NK-92 treated with Interleukin-12 subunit alpha and Interleukin-12 subunit beta, amount 100 ng/mL, for 24 hours (cell line): ENCODE measurements around the gene SELENOO.

ENCODE experiments used
- DNase-seq: peaks from one replicate; lab custom pipeline; 2025; lab: John Stamatoyannopoulos, UW

Gene SELENOO

DNA sequence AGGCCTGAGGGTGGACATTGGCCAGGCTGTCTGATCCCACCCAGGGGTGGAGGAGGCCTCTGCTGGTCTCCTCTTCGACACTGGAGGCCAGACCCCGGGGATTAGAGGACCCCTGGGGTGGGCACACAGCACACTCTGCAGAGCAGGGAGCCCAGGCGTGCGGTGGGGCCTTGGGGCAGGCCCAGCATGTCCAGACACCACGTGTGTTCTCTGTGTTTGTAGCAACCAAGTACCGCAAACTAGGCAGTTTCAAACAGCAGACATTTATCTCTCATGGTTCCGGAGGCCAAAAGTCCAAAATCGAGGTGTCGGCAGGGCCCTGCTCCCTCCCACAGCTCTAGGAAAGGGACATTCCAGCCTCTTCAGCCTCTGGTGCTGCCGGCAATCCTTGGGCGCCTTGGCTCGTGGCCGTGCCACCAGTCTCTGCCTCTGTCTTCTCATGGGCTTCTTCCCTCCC, 28.8 kb upstream of the SELENOO start:
- no peak for DNase-seq

DNA sequence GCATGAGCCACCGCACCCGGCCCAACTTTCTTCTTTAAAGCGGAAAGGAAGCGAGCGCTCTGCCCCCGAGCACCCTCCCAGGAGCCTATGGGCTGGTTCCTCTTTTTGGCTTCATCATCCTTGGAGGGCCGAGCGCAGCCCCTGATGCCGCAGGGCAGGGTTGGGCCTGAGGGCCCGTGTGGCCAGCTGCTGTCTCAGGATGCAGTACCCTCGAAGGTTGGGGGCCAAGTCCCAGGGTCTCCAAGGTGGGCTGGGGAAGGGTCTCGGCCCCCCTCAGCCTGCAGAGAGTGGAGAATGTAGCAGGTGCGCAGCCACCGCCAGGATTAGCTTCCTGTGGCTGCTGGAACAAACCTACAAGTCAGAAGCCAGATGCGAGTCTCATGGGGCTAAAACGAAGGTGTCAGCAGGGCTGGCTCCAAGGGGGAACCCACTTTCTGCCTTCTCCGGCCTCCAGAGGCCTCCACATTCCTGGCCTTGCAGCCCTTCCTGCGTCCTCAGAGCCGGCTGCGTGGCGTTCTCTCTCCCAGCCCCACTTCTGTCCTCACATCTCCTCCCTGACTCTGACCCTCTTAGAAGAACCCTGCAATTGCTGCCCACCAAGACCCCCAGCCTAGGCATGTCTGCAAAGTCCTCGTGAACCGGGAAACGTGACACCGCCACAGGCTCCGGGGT, 27.4 kb upstream of the SELENOO start:
- no peak for DNase-seq

DNA sequence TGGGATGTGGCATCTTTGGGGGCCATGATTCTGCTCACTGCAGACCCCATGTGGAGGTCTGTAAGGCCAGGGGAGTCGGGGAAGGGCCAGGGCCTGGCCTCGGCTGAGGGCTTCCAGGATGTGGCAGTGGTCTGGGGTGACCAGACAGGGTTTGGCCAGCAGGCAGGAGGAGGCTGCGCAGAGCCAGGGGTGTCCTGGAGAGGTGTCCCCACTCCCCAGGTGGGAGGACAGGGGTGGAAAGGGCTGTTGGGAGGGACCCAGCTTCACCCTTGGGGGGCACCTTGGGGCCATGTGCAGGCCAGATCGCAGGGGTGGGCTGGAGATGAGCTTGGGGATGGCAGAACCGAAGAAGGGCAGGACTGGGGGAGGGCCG, 26.8 kb upstream of the SELENOO start:
- DNase-seq = no peak

DNA sequence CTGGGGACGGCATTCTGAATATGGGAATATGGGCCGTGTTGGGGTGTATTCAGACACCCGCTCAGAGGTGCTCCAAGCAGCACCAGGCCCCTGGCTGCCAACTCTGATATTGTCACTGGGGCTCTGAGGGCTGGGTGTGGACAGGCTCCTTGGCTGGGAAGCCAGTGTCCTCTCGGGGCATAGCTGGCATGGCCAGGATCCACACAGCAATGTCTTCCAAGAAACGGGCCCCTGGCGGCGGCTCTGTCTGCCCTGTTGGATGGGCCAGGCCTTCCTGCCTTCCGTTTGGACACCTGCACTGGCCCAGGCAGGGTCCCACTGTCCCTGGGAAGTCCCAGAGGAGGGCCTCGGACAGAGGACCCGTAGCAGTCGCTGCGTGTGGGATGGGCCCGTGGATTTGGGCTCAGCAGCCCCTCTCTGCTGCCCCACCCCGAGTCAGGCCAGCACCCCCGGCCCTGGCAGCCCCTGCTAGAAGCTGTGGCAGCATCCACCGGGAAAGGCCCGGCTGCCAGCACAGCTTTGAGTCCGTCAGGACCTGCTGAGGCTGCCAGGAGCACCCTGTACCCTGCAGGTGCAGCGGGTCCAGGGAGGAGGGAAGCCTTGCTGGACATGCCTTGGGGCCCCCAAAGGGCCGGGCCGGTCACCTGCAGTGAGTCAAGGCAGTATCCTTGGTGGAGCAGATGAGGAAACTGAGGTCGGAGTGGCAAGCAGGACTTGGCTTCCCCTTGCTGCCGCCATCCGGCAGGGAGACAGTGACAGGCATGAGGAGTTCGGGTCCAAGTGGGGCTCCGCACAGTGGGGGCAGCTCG, 26.2 kb upstream of the SELENOO start:
- DNase-seq = no peak

DNA sequence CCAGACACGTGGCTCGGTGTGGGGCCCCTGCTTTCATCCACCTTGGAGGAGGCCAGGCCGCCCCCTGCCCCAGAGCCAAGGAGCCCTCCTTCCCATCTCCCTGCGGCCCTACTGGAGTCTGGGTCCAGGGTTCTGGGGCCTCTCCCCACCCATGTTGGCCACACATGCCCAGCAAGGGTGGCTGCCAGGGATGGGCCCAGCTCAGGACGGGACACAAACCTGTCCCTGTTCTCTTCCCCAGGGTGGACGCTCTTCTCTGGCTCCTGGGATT, 25.7 kb upstream of the SELENOO start:
- no peak for DNase-seq

DNA sequence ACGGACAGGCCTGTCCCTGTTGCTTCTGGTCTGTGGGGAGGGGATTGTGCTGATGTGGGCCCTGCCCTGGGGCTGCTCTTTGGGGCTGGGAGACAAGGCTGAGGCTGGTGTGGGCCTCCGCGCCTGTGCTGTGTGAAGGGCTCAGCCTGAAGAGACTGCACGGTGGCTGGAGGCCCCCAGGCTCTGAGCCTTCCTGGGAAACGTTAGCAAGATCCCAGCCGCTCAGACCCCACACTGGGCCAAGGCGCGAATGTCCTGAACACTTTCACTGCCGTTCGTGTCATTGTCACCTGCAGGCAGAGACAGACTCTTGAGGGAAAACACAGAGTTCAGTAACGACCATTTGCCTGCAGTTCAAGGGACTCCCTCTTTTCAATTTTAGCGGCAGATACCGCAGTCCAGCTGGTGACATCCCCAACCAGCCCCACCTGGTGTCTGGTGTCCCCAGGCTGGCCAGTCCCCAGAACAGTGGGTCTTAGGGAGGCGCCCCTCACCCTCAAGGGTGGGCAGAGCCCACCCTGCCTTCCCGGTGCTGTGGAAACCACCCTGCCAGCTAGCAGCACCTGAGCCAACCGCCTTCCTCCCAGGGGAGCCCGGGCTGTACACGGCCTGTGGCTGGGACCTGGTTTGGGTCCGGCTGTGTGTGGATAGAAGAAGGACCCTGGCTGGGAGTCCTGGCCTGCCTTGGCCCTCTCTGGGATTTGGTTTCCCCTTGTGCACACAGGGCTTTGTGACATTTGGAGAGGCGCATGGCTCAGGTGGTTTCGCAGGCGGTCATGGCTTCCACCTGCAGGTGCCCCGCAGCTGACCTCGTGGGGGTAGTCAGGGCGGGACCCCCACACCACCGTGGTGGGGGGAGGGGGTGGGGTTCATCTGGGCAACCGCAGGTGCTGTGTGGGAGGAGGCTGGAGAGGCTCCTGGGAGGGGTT, 24.6 kb upstream of the SELENOO start:
- DNase-seq = no peak

DNA sequence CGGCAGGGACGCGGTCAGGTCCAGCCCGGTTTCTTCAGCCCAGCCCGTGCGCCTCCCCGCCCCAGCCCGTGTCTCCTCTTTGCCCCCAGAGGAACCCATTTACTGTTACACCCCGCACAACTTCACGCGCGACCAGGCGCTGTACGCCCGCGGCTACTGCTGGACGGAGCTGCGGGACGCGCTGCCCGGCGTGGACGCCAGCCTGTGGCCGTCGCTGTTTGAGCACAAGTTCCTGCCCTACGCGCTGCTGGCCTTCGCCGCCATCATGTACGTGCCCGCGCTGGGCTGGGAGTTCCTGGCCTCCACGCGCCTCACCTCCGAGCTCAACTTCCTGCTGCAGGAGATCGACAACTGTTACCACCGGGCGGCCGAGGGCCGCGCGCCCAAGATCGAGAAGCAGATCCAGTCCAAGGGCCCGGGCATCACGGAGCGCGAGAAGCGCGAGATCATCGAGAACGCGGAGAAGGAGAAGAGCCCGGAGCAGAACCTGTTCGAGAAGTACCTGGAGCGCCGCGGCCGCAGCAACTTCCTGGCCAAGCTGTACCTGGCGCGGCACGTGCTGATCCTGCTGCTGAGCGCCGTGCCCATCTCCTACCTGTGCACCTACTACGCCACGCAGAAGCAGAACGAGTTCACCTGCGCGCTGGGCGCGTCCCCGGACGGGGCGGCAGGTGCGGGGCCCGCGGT, 23.8 kb upstream of the SELENOO start:
- no peak for DNase-seq

DNA sequence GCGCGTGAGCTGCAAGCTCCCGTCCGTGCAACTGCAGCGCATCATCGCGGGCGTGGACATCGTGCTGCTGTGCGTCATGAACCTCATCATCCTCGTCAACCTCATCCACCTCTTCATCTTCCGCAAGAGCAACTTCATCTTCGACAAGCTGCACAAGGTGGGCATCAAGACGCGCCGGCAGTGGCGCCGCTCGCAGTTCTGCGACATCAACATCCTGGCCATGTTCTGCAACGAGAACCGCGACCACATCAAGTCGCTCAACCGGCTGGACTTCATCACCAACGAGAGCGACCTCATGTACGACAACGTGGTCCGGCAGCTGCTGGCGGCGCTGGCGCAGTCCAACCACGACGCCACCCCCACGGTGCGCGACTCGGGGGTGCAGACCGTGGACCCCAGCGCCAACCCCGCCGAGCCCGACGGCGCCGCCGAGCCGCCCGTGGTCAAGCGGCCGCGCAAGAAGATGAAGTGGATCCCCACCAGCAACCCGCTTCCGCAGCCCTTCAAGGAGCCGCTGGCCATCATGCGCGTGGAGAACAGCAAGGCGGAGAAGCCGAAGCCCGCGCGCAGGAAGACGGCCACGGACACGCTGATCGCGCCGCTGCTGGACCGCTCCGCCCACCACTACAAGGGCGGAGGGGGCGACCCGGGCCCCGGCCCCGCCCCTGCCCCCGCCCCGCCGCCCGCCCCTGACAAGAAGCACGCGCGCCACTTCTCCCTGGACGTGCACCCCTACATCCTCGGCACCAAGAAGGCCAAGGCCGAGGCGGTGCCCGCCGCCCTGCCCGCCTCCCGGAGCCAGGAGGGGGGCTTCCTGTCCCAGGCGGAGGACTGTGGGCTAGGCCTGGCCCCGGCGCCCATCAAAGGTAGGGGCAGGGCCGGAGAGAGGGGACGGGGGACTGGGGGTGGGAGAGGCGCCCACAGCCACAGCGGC, 23.0 kb upstream of the SELENOO start:
- DNase-seq = no peak

DNA sequence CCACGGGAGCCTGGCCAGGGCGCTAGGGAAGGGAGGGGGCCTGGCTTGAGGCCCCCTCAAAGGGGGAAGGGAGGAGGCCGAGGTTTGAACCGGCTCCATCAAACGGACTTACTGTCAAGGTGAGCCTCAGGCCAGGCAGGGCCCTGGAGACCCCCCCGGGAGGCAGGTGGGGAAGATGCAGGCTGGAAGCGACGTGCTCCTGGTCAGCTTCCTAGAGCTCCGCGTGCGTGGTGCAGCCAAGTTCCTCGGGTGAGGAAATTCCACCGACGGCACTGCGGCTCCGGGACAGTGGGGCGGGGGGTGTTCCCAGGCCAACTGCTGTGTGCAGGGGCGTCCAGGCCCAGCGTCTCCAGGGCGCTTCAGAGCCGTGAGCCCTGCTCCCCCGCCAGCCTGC, 22.3 kb upstream of the SELENOO start:
- no peak for DNase-seq

DNA sequence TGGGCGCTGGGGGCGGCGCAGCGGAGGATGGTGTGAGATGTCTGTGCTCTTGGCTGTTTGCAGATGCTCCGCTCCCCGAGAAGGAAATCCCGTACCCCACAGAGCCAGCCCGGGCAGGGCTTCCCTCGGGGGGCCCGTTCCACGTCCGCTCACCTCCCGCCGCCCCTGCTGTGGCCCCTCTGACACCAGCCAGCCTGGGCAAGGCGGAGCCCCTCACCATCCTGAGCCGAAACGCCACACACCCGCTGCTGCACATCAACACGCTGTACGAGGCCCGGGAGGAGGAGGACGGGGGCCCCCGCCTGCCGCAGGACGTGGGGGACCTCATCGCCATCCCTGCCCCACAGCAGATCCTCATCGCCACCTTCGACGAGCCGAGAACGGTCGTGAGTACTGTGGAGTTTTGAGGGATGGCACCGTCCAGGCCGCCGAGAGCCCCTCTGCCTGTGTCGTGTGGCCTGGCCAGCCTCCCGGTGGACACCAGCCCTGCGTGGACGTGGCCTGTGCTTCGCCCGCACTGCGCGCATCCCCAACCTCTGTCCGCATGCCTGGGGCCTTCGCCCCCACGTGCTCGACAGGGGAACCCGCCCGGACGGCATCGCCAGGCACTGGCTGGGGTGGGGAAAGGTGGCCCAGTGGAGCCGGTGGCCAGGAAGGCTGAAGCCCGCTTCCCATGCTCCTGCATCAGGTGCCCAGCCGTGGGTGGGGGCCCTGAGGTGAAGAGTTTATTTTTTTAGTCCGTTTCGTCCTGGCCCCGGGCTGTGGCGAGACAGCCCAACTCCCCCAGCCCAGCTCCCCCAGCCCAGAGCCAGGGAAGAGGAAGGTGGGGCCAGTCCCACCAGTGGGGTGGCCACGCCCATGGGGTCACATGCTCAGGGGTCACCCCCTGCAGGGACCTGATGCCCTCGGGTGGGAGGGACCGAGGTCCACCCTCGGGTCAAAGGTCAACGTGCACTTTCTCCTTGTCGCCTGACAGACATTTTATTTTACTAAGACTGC, 21.6 kb upstream of the SELENOO start:
- DNase-seq = no peak

DNA sequence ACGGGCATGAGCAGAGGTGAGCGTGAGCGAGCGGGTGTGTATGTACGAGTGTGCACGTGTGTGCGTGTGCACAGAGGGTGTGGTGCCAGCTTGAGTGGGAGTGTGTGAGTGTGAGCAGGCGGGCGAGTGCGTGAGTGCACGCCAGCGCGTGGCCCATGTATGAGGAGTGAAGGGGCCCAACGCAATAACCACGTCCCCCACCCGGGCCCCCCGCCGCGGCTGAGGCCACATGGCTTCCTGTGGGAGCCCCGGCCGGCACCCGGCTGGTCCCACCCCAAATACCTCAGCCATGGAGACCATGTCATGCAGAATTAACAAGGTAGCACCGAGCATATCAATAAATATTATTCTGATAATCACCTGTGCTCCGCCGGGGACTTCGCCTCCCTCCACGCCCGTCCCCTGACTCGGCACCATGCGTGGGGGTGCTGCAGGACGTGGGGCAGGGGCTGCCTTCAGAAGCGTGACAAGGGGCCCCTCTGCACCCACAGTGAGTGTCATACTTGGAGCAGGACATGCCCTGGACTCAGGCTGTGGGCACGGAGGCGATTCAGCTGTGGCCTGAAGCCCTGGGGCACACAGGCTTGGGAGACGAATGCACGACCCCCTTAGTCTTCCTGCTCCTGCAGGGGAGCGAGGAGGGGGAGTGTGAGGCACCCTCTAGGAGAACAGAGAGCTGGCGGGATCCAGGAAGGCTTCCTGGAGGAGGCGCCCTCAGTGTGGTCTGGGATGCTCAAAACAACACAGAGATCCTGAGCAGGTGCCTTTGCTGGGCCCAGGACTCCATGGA, 20.7 kb upstream of the SELENOO start:
- no peak for DNase-seq

DNA sequence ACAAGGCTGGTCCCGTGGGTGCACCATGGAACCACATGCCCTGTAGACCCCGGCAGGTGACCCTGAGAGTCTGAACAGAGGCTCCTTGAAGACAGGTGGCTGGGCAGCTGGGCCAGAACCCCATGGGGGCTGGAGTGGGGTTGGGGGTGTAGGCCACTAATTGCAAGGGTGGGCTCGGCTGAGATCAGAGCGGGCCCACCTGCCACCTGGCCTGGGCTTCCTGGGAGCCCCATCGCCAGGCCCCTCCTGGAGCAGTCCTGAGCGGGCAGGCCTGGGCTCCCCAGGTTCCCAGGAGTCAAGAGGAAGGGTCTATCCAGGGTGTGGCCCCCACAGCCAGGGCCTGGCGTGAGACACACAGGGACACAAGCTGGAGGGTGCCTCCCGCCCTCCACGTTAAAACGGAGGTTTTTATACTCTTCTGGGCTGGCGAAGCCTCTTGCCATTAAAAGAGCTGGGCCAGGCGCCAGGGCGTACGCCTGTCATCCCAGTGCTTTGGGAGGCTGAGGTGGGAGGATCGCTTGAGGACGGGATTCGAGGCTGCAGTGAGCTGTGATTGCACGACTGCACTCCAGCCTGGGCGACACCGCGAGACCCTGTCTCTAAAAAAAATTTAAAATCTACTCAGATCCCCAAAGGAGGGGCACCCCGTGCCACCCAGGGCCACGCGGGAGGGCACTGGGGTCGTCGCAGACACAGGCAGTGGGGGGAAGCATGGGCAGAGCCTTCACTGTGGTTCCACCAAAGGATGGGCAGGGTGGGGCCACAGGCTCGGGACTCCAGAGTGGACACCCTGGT, 19.9 kb upstream of the SELENOO start:
- DNase-seq = no peak

DNA sequence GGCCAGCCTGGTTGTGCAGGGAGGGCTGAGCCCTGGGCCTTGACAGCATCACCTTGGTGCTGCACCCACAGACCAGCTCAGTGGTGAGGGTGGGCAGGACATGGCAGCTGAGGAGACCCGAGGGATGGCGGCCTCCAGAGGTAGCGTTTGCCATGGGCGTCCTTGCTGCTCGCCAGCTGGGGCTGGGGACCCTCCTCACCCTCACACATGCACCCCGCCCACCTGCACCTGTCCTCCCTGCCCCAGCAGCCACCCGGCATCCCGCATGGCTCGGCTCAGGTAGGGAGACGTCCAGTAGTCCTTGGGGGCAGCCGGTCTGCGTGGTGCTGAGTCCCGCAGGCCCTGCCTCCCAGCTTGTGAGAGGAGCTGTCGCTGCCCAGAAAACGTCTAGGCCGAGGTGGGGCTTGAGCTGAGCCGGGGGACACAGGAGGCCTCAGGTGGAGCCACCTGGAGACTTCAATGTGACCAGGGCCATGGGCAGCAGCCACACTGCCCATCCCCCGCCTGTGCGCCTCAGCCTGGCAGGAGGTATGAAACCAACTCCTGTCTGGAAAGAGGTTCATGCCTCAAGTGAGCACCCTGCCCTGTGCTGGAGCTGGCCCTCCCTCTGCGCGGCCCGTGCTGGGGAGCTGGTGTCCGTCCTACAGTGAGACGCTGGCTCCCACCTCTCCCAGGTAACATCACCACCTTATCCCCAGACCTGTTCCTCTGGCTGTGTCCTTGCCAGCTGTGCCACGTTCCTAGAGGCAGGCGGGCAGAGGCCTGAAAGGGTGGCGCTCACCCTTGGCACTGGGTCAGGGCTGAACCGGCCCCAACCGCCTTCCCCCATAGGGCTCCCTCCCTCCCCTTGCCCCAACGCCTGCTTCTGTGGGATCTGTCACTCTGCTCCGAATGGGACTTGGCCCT, 18.4 kb upstream of the SELENOO start:
- DNase-seq = no peak

DNA sequence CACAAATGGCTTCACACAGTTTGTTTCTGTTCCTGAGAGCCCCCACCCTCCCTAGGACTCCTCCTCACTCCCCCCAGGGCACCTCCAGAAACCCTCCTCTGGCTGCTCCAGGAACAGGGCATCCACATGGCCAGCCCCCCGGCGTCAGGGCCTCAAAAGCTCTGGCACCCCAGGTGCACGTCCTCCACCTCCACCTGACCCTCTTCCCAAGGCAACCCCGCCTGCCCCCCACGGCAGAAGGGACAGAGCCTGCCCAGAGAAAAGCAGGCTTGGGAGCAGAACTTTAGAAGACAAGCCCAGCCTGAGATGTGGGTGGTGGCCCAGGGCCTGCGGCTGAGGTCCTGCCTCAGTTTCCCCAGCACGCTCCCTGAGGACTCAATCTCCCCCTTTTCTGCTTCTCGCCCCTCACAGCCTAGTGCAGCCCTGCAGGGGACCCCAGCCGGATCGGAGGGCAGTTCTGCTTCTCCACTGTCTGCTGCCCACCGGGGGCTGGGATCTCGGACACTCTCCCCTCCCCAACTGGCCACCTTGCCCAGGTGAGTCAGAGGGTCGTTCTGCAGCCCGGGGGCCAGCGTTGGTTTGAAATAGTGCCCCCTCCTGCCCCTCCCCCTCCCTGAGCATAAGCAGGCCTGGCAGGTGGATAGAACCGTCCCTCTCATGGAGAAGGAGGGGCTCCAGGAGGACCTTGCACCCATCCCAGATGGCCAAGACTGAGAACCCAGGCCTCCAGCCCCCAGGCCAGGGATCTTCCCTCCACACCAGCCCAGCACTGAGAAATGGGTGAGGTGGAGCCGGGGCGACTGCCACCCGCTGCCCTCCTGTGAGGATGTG, 17.5 kb upstream of the SELENOO start:
- DNase-seq = no peak

DNA sequence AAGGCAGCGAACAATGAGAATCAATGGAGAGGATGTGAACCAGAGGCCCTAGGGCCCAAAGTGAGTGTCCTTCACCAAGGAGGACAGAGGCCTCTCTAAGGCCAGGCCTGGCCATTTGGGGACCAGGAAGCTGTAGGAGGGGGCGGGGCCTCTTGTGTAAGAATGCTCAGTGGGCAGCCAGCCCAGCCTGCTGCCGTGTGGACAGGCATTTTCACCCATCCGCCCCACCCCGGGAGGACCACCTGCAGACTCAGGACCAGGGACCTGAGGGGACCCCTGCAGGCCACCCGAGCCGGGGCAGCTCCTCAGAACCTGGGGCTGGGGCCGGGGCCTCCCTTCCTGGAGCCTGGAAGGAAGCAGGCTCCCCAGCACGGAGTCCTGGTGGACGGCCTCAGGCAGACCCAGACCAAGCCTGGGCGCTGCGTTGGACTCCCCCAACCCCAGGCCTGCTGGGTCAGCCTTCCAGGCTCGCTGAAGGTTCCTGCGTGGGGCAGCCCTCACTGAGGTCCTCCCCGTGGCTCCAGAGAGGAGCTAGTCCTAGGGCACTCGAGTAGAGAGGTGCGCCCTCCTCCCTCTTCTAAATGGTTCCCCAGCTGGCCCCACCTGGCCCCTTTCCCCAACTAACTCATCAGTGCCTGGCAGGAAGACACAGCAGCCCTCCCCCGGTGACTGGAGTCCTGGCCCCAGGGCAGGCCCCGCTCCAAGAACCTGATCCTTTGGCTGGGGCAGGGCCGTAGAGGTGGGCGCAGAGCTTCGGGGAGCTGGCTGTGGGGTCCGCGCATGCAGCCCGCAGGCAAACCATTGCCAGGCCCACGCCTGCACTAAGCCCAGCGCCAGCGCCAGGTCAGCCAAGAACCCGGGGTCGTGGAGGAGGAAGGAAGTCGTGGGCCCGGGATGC, 16.6 kb upstream of the SELENOO start:
- DNase-seq = no peak
